Activated CD8-positive, alpha-beta memory T cell treated with anti-CD3 and anti-CD28 coated beads, Interleukin-2, amount 50 U/mL, for 48 hours (primary cell): Measurements from ENCODE around the gene TMEM269.

Experiments used
- DNase-seq: peaks from one replicate; pipeline ENCODE4 v3.0.0-alpha.2; 2020

The TMEM269 gene

GRCh38 chr1:42784946-42785693 lies at the start of gene TMEM269:
Gene TMEM269 (plus strand): TSS chr1:42784991. CDS start chr1:42789894, 4,903 bp downstream.
- peak; percentile 69 for DNase-seq

- no peak for DNase-seq
These were observed 49.7 kb upstream of the TMEM269 start for GRCh38 chr1:42735056-42735455.

GRCh38 chr1:42735477-42736105 lies 49.2 kb upstream of the TMEM269 start:
- DNase-seq, result no peak

- DNase-seq, result no peak
These were observed 48.6 kb upstream of the TMEM269 start for GRCh38 chr1:42736152-42736551.

GRCh38 chr1:42736571-42737200 lies 48.1 kb upstream of the TMEM269 start:
- DNase-seq, result no peak

- DNase-seq, result no peak
These were observed 47.5 kb upstream of the TMEM269 start for GRCh38 chr1:42737257-42737656.

- no peak for DNase-seq
These were observed 46.7 kb upstream of the TMEM269 start for GRCh38 chr1:42737986-42738677.

- DNase-seq, result no peak
These were observed 46.0 kb upstream of the TMEM269 start for GRCh38 chr1:42738678-42739226.

GRCh38 chr1:42739753-42740700 lies 44.8 kb upstream of the TMEM269 start, which contains the start of gene CLDN19:
Gene CLDN19 (minus strand): TSS chr1:42740236. CDS start chr1:42740063, 173 bp downstream.
- no peak for DNase-seq

GRCh38 chr1:42740851-42741580 lies 43.8 kb upstream of the TMEM269 start:
- DNase-seq, result no peak

GRCh38 chr1:42741706-42742105 lies 43.1 kb upstream of the TMEM269 start:
- DNase-seq, result no peak

- DNase-seq, result no peak
These were observed 42.6 kb upstream of the TMEM269 start for GRCh38 chr1:42742141-42742540.

GRCh38 chr1:42742617-42743316 lies 42.0 kb upstream of the TMEM269 start:
- no peak for DNase-seq

- DNase-seq, result no peak
These were observed 41.3 kb upstream of the TMEM269 start for GRCh38 chr1:42743317-42744147.

- DNase-seq, result no peak
These were observed 40.7 kb upstream of the TMEM269 start for GRCh38 chr1:42744148-42744413.

- no peak for DNase-seq
These were observed 38.9 kb upstream of the TMEM269 start for GRCh38 chr1:42745851-42746250.

GRCh38 chr1:42746436-42747105 lies 38.2 kb upstream of the TMEM269 start:
- peak; percentile 39 for DNase-seq

- DNase-seq, result peak; percentile 72
These were observed 37.7 kb upstream of the TMEM269 start for GRCh38 chr1:42747125-42747524.

GRCh38 chr1:42748021-42748420 lies 36.8 kb upstream of the TMEM269 start:
- no peak for DNase-seq
